Heart left ventricle (tissue), 13 donors: ENCODE results near the gene PRKN.

ENCODE experiments used
- POLR2A ChIP-seq, 2 donors: fragments of 450-650 bp; IDR thresholded peaks; one replicate each; pipeline ENCODE4 v1.6.1; 2017; ENCODE audit warnings: antibody characterized with exemption in 2 of 2, mild to moderate bottlenecking in 2 of 2, moderate library complexity in 2 of 2
- TF ChIP-seq, protein P1 (sequence below), 12 donors: fragments of 200-600 bp; sonication (generic) in 4 of 12; IDR thresholded peaks; one replicate each; pipeline versions ENCODE4 v1.5.0 to v1.8.0; 2018 to 2022; ENCODE audit warnings: antibody characterized with exemption in 12 of 12, mild to moderate bottlenecking in 5 of 12
- donor health status: ischemic (EF 13 %, LVEDD 7.1; RV severe dilation, severe dysfunction).
- donor health status: DM: no; HTN: yes; CAD: no.
- donor health status: DM: no; HTN: no; CAD: no.
- donor health status: ischemic (EF 25% LVEDD 6.9; RV normal size, moderate dysfunction).
- donor health status: ischemic (EF 25% LVEDD 5.7; RV mildly dilated, moderate dysfunction).
- donor health status: ischemic (EF 35%, LVEDD 5.7; RV mildly dilated, moderate dysfunction).
- donor health status: nonischemic (EF 11% LVEDD 7.7; RV severe dilation, severe dysfunction).
- donor health status: DM: yes; HTN: yes; CAD: no.
- donor health status: PGD.
- donor health status: ischemic (EF 29% LVEDD 5.4; RV normal size, mild dysfunction).
- donor health status: nonischemic (EF 23%, LVEDD 6.1; RV moderate dilation, normal function).

GRCh38 chr6:161586887-161587286 lies 1140.7 kb downstream of the PRKN start:
- TF ChIP-seq, protein P1, sequence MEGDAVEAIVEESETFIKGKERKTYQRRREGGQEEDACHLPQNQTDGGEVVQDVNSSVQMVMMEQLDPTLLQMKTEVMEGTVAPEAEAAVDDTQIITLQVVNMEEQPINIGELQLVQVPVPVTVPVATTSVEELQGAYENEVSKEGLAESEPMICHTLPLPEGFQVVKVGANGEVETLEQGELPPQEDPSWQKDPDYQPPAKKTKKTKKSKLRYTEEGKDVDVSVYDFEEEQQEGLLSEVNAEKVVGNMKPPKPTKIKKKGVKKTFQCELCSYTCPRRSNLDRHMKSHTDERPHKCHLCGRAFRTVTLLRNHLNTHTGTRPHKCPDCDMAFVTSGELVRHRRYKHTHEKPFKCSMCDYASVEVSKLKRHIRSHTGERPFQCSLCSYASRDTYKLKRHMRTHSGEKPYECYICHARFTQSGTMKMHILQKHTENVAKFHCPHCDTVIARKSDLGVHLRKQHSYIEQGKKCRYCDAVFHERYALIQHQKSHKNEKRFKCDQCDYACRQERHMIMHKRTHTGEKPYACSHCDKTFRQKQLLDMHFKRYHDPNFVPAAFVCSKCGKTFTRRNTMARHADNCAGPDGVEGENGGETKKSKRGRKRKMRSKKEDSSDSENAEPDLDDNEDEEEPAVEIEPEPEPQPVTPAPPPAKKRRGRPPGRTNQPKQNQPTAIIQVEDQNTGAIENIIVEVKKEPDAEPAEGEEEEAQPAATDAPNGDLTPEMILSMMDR (IDR thresholded peaks at IDR 0.05): no peak
- TF ChIP-seq POLR2A (IDR thresholded peaks at IDR 0.05): no peak
